KBM-7 (cell line): ENCODE data around the gene EIF2S1.

Experiments
- DNase-seq: peaks from one replicate; pipeline ENCODE4 v3.0.0-alpha.2; 2015
- in situ Hi-C: fragments of 300-500 bp; cut with MboI; formaldehyde crosslinking; loops from 2 replicates; pipeline ENCODE4 v1.14.3; 2020; ENCODE audit warnings: low sequenced_read_pairs, low pct_unique_long_range_greater_than_20kb, mixed read lengths

The EIF2S1 gene

DNA sequence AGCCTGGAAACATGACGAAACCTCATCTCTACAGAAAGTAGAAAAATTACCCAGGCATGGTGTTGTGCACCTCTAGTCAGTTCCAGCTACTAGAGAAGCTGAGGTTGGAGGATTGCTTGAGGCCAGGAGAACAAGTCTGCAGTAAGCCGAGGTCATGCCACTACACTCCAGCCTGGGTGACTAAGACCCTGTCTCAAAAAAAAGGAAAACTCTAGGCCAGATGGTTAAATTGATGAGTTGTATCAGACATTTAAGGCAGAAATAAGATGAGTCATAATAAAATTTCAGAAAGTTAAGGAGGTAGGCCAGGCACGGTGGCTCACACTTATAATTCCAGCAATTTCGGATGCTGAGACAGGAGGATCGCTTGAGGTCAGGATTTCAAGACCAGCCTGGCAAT is 10.7 kb downstream of the EIF2S1 start:
- no peak for DNase-seq
- in situ Hi-C loops, result no loop called here

- in situ Hi-C loops, result no loop called here
- no peak for DNase-seq
These were observed 11.4 kb downstream of the EIF2S1 start for GRCh38 chr14:67371247-67372148.

DNA sequence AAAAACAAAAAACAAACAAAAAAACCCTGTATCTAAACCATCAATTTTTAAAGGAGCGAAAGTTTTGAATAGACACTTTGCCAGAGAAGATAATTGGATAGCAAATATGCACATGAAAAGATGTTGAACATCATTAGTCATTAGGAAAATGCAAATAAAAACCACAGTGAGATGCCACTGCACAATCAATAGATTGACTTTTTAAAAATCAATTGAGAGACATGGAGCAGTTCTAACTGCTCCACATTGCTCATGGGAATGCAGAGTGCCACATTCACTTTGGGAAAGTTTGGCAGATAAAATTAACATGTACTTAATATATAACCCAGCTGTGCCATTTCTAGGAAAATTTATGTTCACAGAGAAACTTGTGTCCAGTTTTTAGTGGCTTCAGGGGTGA is 12.7 kb downstream of the EIF2S1 start:
- in situ Hi-C loops, result no loop called here
- DNase-seq, result no peak

DNA sequence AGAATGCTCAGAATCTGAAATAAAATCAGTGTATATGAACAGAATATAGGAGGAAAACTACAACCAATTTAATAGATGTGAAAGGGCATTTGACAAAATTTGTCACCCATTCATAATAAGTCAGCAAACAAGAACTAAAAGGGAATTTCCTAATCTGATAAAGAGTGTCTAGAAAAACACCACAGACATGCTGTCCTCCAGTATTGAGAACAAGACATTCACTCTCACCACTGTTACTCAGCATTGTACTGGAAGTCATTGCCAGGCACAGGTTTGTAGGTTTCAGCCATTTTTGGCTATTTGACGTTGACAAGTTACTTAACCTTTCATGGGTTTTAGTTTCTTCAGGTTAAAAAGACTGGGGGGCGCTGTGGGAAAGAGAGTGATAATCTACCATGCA is 13.2 kb downstream of the EIF2S1 start:
- in situ Hi-C loops, result no loop called here
- DNase-seq, result no peak

GRCh38 chr14:67377916-67378315 is 17.8 kb downstream of the EIF2S1 start:
- in situ Hi-C loops, result no loop called here
- DNase-seq, result no peak

DNA sequence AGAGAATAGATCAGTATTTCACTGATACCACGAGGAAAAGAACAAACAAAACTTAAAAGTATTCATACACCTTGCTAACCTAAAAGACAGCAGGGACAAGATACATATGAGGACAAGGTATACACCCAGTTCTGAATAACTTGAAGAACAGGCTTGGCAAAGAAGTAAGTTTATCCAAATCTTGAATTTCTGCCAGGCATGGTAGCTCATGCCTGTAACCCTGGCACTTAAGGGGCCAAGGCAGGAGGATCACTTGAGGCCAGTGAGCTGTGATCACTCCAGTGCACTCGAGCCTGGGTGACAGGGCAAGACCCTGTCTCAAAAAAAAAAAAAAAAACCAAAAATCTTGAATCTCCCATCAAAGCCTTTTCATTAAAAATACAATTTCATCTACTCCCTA is 25.0 kb downstream of the EIF2S1 start:
- DNase-seq, result no peak
- in situ Hi-C loops, result no loop called here

- in situ Hi-C loops, result no loop called here
- no peak for DNase-seq
These were observed 25.5 kb downstream of the EIF2S1 start for GRCh38 chr14:67385618-67386017.

- no peak for DNase-seq
These were observed 27.1 kb downstream of the EIF2S1 start for GRCh38 chr14:67387195-67387594.

DNA sequence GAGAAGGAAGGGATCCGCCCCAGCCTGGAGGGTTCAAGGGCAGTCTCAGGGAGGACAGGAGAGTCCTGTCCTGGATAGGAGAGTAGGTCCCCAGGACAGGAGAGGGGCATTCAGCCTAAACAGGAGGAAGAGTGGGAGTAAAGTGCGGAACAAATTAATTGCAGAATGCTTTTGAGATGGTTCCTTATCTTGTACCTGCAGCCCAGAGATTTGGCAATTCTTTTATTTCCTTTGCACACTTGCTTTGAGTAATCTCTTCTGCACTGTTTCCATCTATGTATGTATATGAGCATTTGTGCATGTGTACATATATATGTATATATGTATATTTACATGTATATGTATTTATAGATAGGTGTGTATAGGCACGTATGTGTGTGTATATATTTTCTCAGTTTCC is 29.1 kb downstream of the EIF2S1 start:
- in situ Hi-C loops, result no loop called here
- DNase-seq, result peak; percentile 8

More at GRCh38 chr14:67387195-67387594, 27.1 kb downstream of the EIF2S1 start:
- in situ Hi-C loops, result no loop called here

DNA sequence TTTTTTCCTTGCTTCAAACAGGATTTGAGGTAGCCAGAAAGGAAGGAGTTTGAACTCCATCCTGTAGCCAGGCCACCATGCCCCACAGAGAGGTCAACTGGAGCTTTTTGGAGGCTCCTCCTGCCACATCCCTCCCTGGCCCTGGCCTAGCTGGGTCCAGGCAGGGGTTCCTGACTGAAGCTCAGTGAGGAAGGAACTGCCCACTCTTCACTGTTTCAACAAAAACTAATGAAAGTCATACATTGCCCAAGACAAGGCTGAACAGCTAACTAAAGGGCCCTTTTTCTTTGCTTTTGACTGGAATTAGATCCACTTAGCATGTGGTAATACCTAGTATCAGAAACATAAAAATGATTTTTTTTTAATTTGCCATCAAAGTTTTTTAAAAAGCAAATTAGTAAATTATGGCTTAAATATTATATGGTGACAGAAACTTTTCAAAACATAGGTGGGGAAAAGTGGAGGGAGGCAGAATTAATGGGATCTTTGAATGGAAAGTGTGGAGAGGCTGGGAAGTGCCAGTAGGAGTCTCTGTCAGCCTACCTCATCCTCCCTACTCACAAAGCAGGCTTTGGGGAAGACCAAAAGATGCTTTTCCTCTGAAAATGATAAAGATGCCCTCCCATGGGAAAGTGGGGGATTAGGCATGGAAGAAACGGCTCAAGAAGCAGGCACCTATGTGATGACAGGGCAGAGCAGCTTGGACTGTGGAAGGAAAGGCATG is 29.8 kb downstream of the EIF2S1 start:
- in situ Hi-C loops, result no loop called here

DNA sequence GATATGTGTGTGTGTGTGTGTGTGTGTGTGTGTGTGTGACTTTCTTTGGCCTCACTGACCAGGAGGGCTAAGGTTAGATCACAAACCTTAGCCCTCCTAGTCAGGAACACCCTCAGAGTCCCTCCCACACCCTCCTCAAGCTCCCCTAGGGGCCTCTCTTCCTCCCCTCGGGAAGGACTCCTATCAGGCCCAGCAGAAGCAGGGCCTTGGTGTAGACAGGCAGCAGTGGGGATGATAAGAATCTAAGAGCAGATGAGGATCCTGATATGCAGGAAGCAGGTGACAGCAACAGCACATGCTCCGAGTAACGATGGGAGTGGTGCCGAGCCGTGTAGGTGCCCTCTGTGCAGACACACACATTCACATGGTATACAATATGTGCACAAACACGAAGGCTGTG is 31.1 kb downstream of the EIF2S1 start:
- DNase-seq, result peak; percentile 62
- in situ Hi-C loops, result no loop called here

More for the DNA sequence above, 29.8 kb downstream of the EIF2S1 start:
- no peak for DNase-seq

- in situ Hi-C loops, result no loop called here
- DNase-seq, result no peak
These were observed 32.0 kb downstream of the EIF2S1 start for GRCh38 chr14:67392123-67392522.

DNA sequence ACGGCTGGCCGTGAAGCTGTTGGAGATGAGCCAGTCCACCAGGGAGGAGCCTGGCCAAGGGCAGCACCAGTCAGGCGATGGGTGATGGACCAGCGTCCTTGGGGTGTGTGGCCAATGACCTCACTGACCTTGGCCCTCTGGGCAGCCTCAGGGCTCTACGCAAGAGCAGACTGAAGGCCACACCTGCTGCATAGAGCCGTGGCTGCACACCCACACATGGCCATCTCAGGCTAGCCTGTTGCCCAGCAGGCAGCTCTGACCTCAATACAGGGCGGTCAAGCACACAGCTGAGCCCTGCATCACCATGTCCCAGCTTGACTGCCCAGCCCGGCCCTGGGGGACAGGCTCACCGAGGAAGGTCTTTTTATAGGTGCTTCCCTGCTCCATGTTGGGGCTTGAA is 32.7 kb downstream of the EIF2S1 start:
- DNase-seq, result no peak
- in situ Hi-C loops, result no loop called here

DNA sequence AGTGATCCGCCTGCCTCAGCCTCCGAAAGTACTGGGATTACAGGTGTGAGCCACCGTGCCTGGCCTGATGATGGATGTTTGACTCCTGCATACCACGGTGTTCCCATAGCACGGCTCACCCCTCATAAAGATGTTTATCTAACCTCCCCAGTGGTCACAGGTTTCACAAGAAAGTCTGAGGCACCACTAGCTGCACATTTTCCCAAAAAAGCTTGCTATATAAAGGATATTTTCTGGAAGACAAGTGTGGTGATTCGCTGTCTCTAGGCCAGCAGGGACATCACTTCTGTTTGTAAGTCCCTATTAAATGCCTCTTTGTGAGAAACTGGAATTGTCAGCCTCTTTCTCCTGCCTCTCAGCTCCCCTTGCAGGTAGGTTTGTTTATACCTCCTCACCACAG is 33.6 kb downstream of the EIF2S1 start:
- DNase-seq, result no peak
- in situ Hi-C loops, result no loop called here

GRCh38 chr14:67395086-67395875 is 35.2 kb downstream of the EIF2S1 start:
- DNase-seq, result no peak
- in situ Hi-C loops, result no loop called here

DNA sequence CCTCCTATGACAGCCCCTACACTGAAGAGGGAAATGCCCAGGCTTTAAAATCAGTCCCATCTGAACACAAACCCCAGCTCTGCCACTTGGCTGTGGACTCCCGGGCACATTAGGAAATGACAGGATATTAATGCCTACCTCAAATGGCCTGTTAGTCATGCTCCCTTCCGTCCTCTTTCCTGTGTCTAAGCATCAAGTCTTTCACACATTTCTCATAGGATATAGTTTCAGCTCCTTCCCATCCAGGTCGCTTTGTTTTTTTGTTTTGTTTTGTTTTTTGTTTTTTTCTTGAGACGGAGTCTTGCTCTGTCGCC is 35.7 kb downstream of the EIF2S1 start:
- no peak for DNase-seq

GRCh38 chr14:67396381-67396970 is 36.3 kb downstream of the EIF2S1 start:
- in situ Hi-C loops, result no loop called here
- DNase-seq, result no peak

More for the DNA sequence above, 35.7 kb downstream of the EIF2S1 start:
- in situ Hi-C loops, result no loop called here

GRCh38 chr14:67397536-67397935 is 37.4 kb downstream of the EIF2S1 start:
- in situ Hi-C loops, result no loop called here
- DNase-seq, result no peak

DNA sequence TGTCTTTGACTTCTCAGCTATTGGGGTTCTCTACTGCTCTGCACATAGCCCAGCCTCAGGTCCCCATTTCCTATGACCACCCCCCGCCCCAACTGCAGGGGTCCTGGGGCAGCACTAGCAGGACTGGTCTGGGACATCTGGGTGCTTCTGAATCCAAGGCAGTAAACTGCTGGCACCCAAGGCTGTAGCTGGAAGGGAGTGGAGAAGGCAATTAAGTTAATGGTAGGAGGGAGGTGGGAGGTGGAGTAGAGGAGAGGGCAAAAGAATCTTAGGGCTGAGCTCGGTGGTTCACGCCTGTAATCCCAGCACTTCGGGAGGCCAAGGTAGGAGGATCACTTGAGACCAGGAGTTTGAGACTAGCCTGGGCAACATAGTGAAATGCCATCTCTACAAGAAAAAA is 40.3 kb downstream of the EIF2S1 start:
- no peak for DNase-seq
- in situ Hi-C loops, result no loop called here
